Esophagus muscularis mucosa (tissue), 4 donors: ENCODE results near the gene MAP3K4.

ENCODE experiments used
- EP300 ChIP-seq: sonication (generic); formaldehyde crosslinking; IDR thresholded peaks from one replicate; pipeline ENCODE4 v1.6.1; 2017; ENCODE audit warnings: antibody characterized with exemption
- POLR2A ChIP-seq: fragments of 450-650 bp; IDR thresholded peaks from one replicate; pipeline ENCODE4 v1.6.1; 2017; ENCODE audit warnings: antibody characterized with exemption, moderate library complexity, mild to moderate bottlenecking, low read depth
- POLR2AphosphoS5 ChIP-seq, 2 donors: sonication (generic); formaldehyde crosslinking; IDR thresholded peaks; one replicate each; pipeline ENCODE4 v1.6.1; 2017; ENCODE audit warnings: antibody characterized with exemption in 2 of 2
- TF ChIP-seq, protein P1 (sequence below), 3 experiments: fragments of 200-600 bp in 2 of 3; fragments of 450-650 bp in 1 of 3; sonication (generic) in 2 of 3; IDR thresholded peaks; one replicate each; pipeline ENCODE4 v1.5.1; 2017 to 2019; ENCODE audit warnings: antibody characterized with exemption in 3 of 3, mild to moderate bottlenecking in 2 of 3, moderate library complexity in 1 of 3

- no peak for TF ChIP-seq EP300
- TF ChIP-seq, protein P1, sequence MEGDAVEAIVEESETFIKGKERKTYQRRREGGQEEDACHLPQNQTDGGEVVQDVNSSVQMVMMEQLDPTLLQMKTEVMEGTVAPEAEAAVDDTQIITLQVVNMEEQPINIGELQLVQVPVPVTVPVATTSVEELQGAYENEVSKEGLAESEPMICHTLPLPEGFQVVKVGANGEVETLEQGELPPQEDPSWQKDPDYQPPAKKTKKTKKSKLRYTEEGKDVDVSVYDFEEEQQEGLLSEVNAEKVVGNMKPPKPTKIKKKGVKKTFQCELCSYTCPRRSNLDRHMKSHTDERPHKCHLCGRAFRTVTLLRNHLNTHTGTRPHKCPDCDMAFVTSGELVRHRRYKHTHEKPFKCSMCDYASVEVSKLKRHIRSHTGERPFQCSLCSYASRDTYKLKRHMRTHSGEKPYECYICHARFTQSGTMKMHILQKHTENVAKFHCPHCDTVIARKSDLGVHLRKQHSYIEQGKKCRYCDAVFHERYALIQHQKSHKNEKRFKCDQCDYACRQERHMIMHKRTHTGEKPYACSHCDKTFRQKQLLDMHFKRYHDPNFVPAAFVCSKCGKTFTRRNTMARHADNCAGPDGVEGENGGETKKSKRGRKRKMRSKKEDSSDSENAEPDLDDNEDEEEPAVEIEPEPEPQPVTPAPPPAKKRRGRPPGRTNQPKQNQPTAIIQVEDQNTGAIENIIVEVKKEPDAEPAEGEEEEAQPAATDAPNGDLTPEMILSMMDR (IDR thresholded peaks at IDR 0.05): no peak
- TF ChIP-seq POLR2A: no peak
- no peak for TF ChIP-seq POLR2AphosphoS5 (IDR thresholded peaks at IDR 0.05)
Measured at GRCh38 chr6:161135695-161136591, 144.4 kb downstream of the MAP3K4 start.
